MM.1S (cell line): ENCODE measurements around the gene PTPRE.

Experiments
- CTCF ChIP-seq: fragments of 300-600 bp; sonication (generic); IDR thresholded peaks from 2 replicates; pipeline ENCODE4 v1.5.1; 2016; ENCODE audit warnings: antibody characterized with exemption, low read length, mixed read lengths
- EZH2 ChIP-seq: fragments of 300-600 bp; sonication (generic); optimal IDR thresholded peaks from 2 replicates; pipeline ENCODE3; 2017; ENCODE audit warnings: low read depth, mild to moderate bottlenecking, antibody characterized with exemption, low read length, mixed read lengths
- EZH2phosphoT487 ChIP-seq: fragments of 300-600 bp; sonication (generic); IDR thresholded peaks from 2 replicates; pipeline ENCODE4 v1.6.1; 2018; ENCODE audit warnings: antibody characterized with exemption, low read length

- no peak for TF ChIP-seq CTCF
- no peak for TF ChIP-seq EZH2phosphoT487
- TF ChIP-seq EZH2, result no peak
These were observed 80.8 kb downstream of the PTPRE start for GRCh38 chr10:127987467-127988380.
